CD1c-positive myeloid dendritic cell (primary cell): ENCODE measurements around the gene FTSJ3.

Experiments
- DNase-seq: peaks from one replicate; pipeline ENCODE4 v3.0.0-alpha.2; 2016; ENCODE audit errors: extremely low spot score

The FTSJ3 gene

GRCh38 chr17:63842540-63843386, 15.3 kb upstream of the FTSJ3 start, which contains the start of gene SMARCD2:
Gene SMARCD2 (minus strand): TSS chr17:63842685. CDS start chr17:63842674, 11 bp downstream.
- peak; percentile 99 for DNase-seq

- DNase-seq, result peak; percentile 48
These were observed 14.7 kb upstream of the FTSJ3 start for GRCh38 chr17:63842173-63842539.

GRCh38 chr17:63841350-63842172, 14.1 kb upstream of the FTSJ3 start:
- DNase-seq, result peak; percentile 67

DNA sequence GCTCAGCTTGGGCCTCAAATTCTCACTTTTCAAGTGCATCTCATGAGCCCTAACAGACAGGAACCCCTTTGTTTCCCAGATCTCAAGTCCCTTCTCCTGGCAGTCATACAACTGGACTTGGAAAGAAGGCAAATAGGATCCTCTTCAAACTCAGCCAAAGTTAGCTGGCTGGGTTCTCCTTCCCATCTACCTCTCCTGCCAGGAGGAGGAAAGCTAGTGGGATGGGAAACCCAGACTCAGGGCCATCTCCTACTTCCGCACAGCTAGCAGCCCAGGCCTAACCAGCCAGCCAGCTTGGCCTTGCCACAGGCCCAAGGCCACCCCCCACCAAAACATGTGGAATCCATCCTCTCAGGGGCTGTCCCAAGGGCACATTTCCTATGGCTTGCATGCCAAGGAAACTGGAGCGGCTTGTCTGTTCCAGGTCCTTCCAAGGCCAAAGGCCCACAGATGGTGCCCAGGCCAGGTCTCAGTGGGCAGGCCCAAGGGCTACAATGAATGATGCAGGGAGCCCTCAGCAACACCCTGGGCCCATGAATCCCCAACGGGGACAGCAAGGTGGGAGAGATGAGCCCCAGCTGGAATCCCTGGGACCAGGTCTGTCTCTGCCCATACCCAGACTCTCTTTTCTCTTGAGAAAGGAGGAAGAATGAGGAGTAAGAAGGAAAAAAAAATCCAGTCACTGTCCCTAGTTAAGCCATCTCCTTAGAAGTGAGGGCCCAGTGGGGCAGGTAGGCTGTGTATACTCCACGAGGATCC, 13.3 kb upstream of the FTSJ3 start:
- DNase-seq, result no peak

GRCh38 chr17:63838631-63839171, 11.2 kb upstream of the FTSJ3 start:
- no peak for DNase-seq

DNA sequence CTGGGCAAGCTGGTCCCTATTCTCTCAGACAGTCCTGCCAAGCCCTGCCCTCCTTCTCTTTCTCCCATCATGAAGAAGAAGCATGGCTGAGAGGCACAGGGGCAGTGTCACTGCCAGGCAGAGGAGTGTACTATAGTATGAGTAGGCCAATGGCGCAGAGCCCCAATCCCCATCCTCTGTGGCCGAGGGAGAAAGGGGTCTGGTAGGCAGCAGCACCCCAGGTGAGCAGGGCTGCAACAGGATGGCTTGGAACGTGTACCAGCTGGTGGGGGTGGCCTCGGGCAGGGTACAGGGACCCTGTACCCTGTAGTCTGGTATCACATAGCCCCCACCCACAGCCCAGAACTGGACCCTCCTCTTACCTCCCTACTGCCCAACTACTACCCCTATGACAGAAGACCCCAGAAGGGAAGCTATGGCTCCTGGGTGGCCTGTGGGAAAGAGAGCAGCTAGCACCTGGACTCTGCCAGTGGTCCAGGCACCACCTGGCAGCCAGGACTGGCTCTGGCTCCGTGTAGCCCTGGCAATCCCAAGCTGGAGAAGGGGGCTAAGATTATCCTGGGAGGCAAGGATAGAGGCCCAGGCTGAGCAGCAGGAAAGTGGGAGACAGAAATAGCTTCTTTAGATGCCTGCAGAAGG, 10.6 kb upstream of the FTSJ3 start:
- DNase-seq, result no peak

DNA sequence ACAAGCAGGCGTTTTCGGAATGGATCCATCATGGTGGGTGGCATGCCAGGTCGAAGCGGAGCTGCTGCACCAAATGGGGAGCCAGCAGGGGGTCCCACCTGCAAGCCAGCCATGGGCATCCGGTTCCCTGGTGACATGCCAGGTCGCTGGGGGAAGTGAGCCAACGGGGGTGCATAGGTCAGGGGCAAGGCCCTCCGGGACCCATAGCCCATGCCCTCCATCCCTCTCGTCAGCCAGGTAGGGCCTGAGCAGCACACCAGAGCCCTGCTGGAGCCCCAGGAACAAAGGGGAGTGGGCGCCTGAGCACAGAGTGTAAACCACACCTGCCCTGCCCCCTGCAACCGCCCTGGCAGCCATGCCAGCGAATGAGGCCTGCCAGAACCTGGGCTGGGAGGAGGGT, 10.0 kb upstream of the FTSJ3 start:
- DNase-seq, result no peak

- DNase-seq, result no peak
These were observed 9.3 kb upstream of the FTSJ3 start for GRCh38 chr17:63836811-63837210.

GRCh38 chr17:63835167-63835720, 7.8 kb upstream of the FTSJ3 start:
- DNase-seq, result no peak

GRCh38 chr17:63834431-63835166, 7.1 kb upstream of the FTSJ3 start:
- DNase-seq, result peak; percentile 80

DNA sequence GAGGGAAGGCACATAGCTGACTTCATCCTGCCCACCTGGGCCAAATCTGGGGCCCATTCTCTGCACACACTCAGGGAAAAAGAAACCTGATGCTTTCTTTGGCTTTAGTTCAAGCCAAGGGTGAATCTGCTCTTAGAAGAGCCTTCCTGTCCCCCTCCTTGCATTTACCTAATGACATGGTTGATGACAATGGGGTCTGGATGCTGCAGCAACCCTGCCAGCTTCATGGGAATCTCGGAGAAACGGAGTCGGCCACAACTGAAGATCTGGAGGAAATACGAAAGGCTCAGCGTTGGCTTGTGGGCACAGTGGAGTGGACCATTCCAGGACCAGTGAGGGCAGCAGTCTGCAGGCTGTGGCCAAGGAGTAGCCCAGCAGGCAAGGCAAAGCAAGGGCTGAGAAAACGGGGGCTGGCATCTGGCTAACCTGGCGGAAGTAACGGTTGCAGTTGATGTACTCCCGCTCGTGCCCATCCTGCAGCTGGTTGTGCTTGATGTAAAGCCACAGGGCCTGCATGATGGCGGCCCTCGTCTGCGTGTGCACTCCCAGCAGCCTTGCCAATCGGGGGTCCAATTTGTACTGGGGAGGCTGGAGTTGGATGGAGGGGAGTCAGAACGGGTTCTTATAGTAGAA, 6.4 kb upstream of the FTSJ3 start:
- DNase-seq, result no peak

GRCh38 chr17:63833026-63833740, 5.7 kb upstream of the FTSJ3 start:
- DNase-seq, result no peak

DNA sequence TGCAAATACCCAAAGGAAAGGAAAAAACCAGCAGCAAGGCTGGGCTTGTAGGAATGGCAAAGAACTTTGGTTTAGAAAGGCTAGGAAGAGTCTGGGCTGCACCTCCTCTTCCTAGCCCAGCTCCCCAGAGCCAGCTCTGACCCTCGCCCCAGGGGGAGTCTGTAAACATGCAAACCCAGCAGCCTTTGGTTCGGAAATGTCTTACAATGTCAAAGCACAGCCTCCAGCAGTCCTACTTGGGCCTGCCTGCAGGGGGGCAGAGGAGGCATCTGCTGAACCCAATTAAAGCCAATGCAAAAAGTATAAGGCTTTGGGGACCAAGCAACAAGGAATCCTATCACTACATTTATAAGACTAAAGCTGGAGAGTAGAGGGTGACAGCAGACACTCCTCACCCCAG, 5.0 kb upstream of the FTSJ3 start:
- DNase-seq, result no peak

DNA sequence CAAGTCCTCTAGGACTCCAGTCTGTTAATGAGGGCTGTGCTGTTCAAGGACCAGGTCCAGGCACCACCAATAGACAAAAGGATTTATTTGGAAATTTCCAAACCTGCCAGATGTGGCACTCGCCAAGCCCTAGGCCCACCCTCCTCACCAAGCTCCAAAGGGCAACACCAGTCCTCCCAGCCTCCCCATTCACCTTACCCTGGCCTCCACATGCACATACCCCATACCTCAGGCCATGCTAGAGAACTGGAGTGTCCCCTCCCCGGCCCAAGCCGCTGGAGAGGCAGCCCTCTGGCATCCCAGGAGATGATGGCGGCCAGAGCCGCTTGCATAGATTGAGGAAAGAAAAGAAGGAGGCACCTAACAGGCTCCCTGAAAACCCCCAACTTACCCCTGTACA, 4.6 kb upstream of the FTSJ3 start:
- no peak for DNase-seq

- DNase-seq, result no peak
These were observed 4.0 kb upstream of the FTSJ3 start for GRCh38 chr17:63831505-63831904.

DNA sequence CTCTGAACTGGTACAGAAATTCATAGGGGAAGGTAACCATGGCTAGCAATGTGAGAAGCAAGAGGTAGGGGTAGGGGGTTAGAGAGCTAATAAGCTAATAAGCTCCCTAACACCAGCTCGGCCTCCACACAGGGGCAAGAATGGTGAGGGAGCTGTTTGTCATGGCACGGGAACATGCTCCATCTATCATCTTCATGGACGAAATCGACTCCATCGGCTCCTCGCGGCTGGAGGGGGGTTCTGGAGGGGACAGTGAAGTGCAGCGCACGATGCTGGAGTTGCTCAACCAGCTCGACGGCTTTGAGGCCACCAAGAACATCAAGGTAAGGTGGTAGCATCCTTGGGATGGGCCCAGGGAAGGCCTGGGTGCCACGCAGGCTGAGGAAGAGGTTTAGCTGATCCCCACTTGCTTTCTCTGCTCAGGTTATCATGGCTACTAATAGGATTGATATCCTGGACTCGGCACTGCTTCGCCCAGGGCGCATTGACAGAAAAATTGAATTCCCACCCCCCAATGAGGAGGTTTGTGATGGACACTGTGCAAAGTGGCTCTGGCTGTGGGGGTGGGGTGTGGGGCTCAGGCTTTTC, 3.5 kb upstream of the FTSJ3 start:
- DNase-seq, result no peak

DNA sequence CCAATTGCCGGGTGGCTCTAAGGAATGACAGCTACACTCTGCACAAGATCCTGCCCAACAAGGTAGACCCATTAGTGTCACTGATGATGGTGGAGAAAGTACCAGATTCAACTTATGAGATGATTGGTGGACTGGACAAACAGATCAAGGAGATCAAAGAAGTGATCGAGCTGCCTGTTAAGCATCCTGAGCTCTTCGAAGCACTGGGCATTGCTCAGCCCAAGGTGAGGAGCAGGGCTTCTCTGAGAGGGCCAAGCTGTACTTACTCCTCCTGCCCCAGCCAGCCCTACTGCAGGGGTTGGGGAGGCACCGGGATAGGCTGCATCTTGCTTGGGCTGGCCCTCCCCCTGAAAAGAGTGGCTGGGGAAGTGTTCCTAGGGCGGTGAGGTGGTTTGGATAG, 2.8 kb upstream of the FTSJ3 start:
- DNase-seq, result no peak

DNA sequence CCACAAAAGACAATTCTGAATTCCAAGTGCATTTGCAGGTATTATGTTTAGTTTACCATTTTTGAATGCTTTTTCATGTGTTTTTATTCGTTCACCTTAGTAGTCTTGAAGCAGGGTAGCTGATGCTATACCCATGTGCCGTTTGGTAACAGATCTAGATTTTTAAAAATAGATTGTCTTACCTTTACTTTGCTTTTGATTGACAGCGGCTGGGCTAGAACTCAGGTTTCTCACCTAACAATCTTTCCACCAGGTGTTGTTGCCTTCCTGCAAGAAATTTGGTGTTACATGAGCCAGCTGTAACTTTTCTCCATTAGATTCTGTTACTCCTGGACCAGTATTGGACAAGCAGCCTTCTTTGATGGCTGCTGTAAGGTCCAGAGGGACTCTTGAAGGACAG, 1.5 kb upstream of the FTSJ3 start:
- DNase-seq, result no peak

GRCh38 chr17:63827801-63828221, 348 bp upstream of the FTSJ3 start:
- no peak for DNase-seq
